Testis (tissue), 2 donors: ENCODE measurements around the gene GGT1.

ENCODE experiments used
- CTCF ChIP-seq, 3 experiments: fragments of 450-650 bp in 2 of 3; fragments of 200-600 bp in 1 of 3; sonication (generic) in 1 of 3; IDR thresholded peaks; one replicate each; pipeline ENCODE4 v1.5.1; 2016 to 2019; ENCODE audit warnings: antibody characterized with exemption in 3 of 3, mild to moderate bottlenecking in 2 of 3, moderate library complexity in 1 of 3
- POLR2A ChIP-seq: fragments of 450-650 bp; IDR thresholded peaks from one replicate; pipeline ENCODE4 v1.6.1; 2017; ENCODE audit warnings: antibody characterized with exemption, mild to moderate bottlenecking, moderate library complexity

- TF ChIP-seq CTCF (IDR thresholded peaks at IDR 0.05) (no peak), POLR2A (no peak)
Measured at GRCh38 chr22:24584166-24584790, 18.7 kb upstream of the GGT1 start.
